ENCODE data around the gene VEZT. TPM values are rescaled to one million over a fixed set of nuclear protein-coding genes. Genes with fewer than 3 reads are reported as not detected.

VEZT gene
- total and polyA plus RNA-seq, 4 donors = 13.7 to 47.4 (median 22.0) TPM

DNA sequence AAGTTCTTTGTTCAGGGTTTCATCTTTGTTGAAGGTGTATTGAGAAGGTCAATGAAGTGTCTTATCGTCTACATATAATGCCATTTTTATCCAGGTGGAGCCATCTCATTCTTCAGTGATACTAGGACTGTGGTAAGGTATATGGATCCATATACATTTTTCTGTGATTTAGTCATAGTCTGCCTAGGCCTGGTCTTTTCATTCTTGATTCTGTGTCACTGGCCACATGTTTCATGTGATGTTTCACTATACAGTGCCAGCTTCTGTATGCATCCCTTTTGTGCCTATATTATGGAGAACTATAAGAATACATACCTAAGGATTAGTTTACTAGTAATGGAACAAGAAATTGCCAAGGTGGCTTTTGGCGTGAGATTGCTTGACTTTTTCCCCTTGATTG lies 40.5 kb downstream of the VEZT start:
- no peak for TF ChIP-seq ATF3 (IDR thresholded peaks at IDR 0.05)
- TF ChIP-seq EGR1 (IDR thresholded peaks at IDR 0.05; ENCODE audit: low read depth in 2 of 2) = no peak
- TF ChIP-seq TAF1 (conservative IDR thresholded peaks at IDR 0.05) = no peak
- TF ChIP-seq, protein P1, sequence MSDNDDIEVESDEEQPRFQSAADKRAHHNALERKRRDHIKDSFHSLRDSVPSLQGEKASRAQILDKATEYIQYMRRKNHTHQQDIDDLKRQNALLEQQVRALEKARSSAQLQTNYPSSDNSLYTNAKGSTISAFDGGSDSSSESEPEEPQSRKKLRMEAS (IDR thresholded peaks at IDR 0.05) = no peak
- no peak for TF ChIP-seq GABPA (IDR thresholded peaks at IDR 0.05 in 1 of 2, conservative IDR thresholded peaks at IDR 0.05 in 1 of 2)
- TF ChIP-seq HNF4A (conservative IDR thresholded peaks at IDR 0.05) = no peak
- TF ChIP-seq, protein P2, sequence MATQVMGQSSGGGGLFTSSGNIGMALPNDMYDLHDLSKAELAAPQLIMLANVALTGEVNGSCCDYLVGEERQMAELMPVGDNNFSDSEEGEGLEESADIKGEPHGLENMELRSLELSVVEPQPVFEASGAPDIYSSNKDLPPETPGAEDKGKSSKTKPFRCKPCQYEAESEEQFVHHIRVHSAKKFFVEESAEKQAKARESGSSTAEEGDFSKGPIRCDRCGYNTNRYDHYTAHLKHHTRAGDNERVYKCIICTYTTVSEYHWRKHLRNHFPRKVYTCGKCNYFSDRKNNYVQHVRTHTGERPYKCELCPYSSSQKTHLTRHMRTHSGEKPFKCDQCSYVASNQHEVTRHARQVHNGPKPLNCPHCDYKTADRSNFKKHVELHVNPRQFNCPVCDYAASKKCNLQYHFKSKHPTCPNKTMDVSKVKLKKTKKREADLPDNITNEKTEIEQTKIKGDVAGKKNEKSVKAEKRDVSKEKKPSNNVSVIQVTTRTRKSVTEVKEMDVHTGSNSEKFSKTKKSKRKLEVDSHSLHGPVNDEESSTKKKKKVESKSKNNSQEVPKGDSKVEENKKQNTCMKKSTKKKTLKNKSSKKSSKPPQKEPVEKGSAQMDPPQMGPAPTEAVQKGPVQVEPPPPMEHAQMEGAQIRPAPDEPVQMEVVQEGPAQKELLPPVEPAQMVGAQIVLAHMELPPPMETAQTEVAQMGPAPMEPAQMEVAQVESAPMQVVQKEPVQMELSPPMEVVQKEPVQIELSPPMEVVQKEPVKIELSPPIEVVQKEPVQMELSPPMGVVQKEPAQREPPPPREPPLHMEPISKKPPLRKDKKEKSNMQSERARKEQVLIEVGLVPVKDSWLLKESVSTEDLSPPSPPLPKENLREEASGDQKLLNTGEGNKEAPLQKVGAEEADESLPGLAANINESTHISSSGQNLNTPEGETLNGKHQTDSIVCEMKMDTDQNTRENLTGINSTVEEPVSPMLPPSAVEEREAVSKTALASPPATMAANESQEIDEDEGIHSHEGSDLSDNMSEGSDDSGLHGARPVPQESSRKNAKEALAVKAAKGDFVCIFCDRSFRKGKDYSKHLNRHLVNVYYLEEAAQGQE (IDR thresholded peaks at IDR 0.05) = no peak
- TF ChIP-seq JUND (IDR thresholded peaks at IDR 0.05) = no peak
- no peak for TF ChIP-seq CTCF (IDR thresholded peaks at IDR 0.05; ENCODE audit: low read depth, low read length, missing input control)
- TF ChIP-seq RAD21 (IDR thresholded peaks at IDR 0.05) = no peak
- no peak for TF ChIP-seq RXRA (IDR thresholded peaks at IDR 0.05)
- no peak for TF ChIP-seq HNF4G (IDR thresholded peaks at IDR 0.05)
- no peak for TF ChIP-seq NR2F2 (IDR thresholded peaks at IDR 0.05)
- Histone ChIP-seq H3K9me3 (ENCODE audit: control insufficient read depth in 4 of 4, low read length in 3 of 4) (no peaks in the 10 kb centered on the region), H3K4me3 (ENCODE audit: low read depth in 1 of 3, low read length in 3 of 3) (no peak overlapping the region), H3K4me1 (ENCODE audit: control insufficient read depth in 4 of 4, insufficient read depth in 4 of 4, low read length in 3 of 4) (peaks cover 0 to 5% (median 0%) of the 10 kb centered on the region in 4 donors), H3K27ac (ENCODE audit: low read depth in 1 of 2, low read length in 2 of 2) (no peak overlapping the region), H3K9ac (ENCODE audit: low read depth in 1 of 2, low read length in 2 of 2) (no peak overlapping the region), H3K27me3 (ENCODE audit: control insufficient read depth in 4 of 4, insufficient read depth in 4 of 4, low read length in 3 of 4) (no peaks in the 10 kb centered on the region), H3K36me3 (ENCODE audit: control insufficient read depth in 4 of 4, insufficient read depth in 3 of 4, low read depth in 1 of 4, low read length in 3 of 4) (peaks cover 2 to 23% (median 18%) of the 10 kb centered on the region in 4 donors)
- no peak for DNase-seq (ENCODE audit: low spot score)
- WGBS = 97% methylated on average over 2 of the region's 2 CpGs

- H3K27me3 ChIP-seq (ENCODE audit: control insufficient read depth in 4 of 4, insufficient read depth in 4 of 4, low read length in 3 of 4) = no peaks in the 10 kb centered on the region
- DNase-seq (ENCODE audit: low spot score) = no peak
- peaks cover 0 to 5% (median 0%) of the 10 kb centered on the region in 4 donors for H3K4me1 ChIP-seq (ENCODE audit: control insufficient read depth in 4 of 4, insufficient read depth in 4 of 4, low read length in 3 of 4)
- peaks cover 2 to 29% (median 20%) of the 10 kb centered on the region in 4 donors for H3K36me3 ChIP-seq (ENCODE audit: control insufficient read depth in 4 of 4, insufficient read depth in 3 of 4, low read depth in 1 of 4, low read length in 3 of 4)
- WGBS = 90% methylated on average over 2 of the region's 2 CpGs
- no peak overlapping the region for H3K27ac ChIP-seq (ENCODE audit: low read depth in 1 of 2, low read length in 2 of 2)
- no peak overlapping the region for H3K4me3 ChIP-seq (ENCODE audit: low read depth in 1 of 3, low read length in 3 of 3)
- H3K9me3 ChIP-seq (ENCODE audit: control insufficient read depth in 4 of 4, low read length in 3 of 4) = no peaks in the 10 kb centered on the region
- H3K9ac ChIP-seq (ENCODE audit: low read depth in 1 of 2, low read length in 2 of 2) = no peak overlapping the region
- TF ChIP-seq NR2F2 (IDR thresholded peaks at IDR 0.05) (no peak), HNF4G (IDR thresholded peaks at IDR 0.05) (no peak), CTCF (IDR thresholded peaks at IDR 0.05; ENCODE audit: low read depth, low read length, missing input control) (no peak), RXRA (IDR thresholded peaks at IDR 0.05) (no peak), FOXA1 (IDR thresholded peaks at IDR 0.05) (no peak), HNF4A (conservative IDR thresholded peaks at IDR 0.05) (no peak), FOXA2 (IDR thresholded peaks at IDR 0.05) (no peak), YY1 (IDR thresholded peaks at IDR 0.05) (no peak), GABPA (IDR thresholded peaks at IDR 0.05 in 1 of 2, conservative IDR thresholded peaks at IDR 0.05 in 1 of 2) (no peak), TAF1 (conservative IDR thresholded peaks at IDR 0.05) (no peak), JUND (IDR thresholded peaks at IDR 0.05) (no peak), ATF3 (IDR thresholded peaks at IDR 0.05) (no peak)
- TF ChIP-seq, protein P2 (IDR thresholded peaks at IDR 0.05) = no peak
These were observed 41.2 kb downstream of the VEZT start for GRCh38 chr12:95258803-95259202.

Measured in liver (tissue), 9 donors.